ENCODE results near the gene CSKMT. TPM values are rescaled to one million over a fixed set of nuclear protein-coding genes. Genes with fewer than 3 reads are reported as not detected.
A peak's percentile ranks its signal among the peaks of the same experiment; 100 is the strongest.

The CSKMT gene
- total and polyA plus RNA-seq, 2 donors (not counting 3 experiments of a cell fraction or from before 2014, with no cell fraction given) = 7.8 to 38.1 TPM

- Histone ChIP-seq H3K4me3 (replicated peaks in 1 of 3; ENCODE audit: insufficient read depth in 1 of 3, low read depth in 1 of 3, low read length in 3 of 3) (peak overlapping the region; percentile 62 to 87 (median 65)), H3K9me1 (replicated peaks; ENCODE audit: control insufficient read depth, extremely low read depth, insufficient read depth, low read length) (no peaks in the 10 kb centered on the region), H3K4me1 (ENCODE audit: control insufficient read depth, extremely low read depth, insufficient read depth, low read length) (peaks cover 11% of the 10 kb centered on the region), H4K20me1 (replicated peaks; ENCODE audit: control insufficient read depth, extremely low read depth, insufficient read depth, low read length) (no peaks in the 10 kb centered on the region), H3K36me3 (ENCODE audit: control insufficient read depth in 2 of 2, extremely low read depth in 1 of 2, insufficient read depth in 2 of 2, low read length in 2 of 2) (peaks cover 15 to 25% of the 10 kb centered on the region in 2 experiments), H3K9me3 (replicated peaks; ENCODE audit: control insufficient read depth, insufficient read depth, low read length) (no peaks in the 10 kb centered on the region), H2AFZ (ENCODE audit: low read depth, low read length) (no peak overlapping the region), H3K27me3 (ENCODE audit: control insufficient read depth in 2 of 2, insufficient read depth in 2 of 2, low read length in 2 of 2) (no peaks in the 10 kb centered on the region), H3K79me2 (ENCODE audit: control insufficient read depth, insufficient read depth, low read length) (peaks cover 40% of the 10 kb centered on the region), H3K27ac (ENCODE audit: insufficient read depth, low read depth, low read length) (peak overlapping the region; percentile 80), H3K9ac (replicated peaks; ENCODE audit: extremely low read depth, insufficient read depth, low read length) (peak overlapping the region; percentile 92), H3K4me2 (ENCODE audit: insufficient read depth, low read length) (peak overlapping the region; percentile 53)
- intact Hi-C loops (cut with micrococcal nuclease) (no loop called here), dilution Hi-C loops (cut with MboI; ENCODE audit: extremely low pct_ligation_motif_present, low sequenced_read_pairs) (no loop called here)
- no peak for TF ChIP-seq CTCF (IDR thresholded peaks at IDR 0.05; ENCODE audit: extremely low read depth in 1 of 2, insufficient read depth in 1 of 2, low read depth in 1 of 2, low read length in 2 of 2)
- no peak for TF ChIP-seq JUN (IDR thresholded peaks at IDR 0.05; ENCODE audit: borderline replicate concordance, insufficient read depth, insufficient read length, low read depth)
- no peak for TF ChIP-seq FOS (IDR thresholded peaks at IDR 0.05; ENCODE audit: borderline replicate concordance, insufficient read depth, low read length)
- TF ChIP-seq MAX (IDR thresholded peaks at IDR 0.05; ENCODE audit: insufficient read depth, insufficient read length) = no peak
- ChIA-PET CTCF (interaction anchor here (1.0 to 1.5 kb wide), 3 partner anchors 34 to 49 kb away, joined by 3 to 4 read pairs (median 4); no protein-coding TSS in a partner anchor), POLR2A (interaction anchor here (0.7 to 2.7 kb wide), 6 partner anchors 19 to 1764 kb away, joined by 3 to 41 read pairs (median 4); partner anchors contain the start of genes B3GAT3, C11orf98, CSKMT and EEF1G)
- FAIRE-seq (peak; percentile 73), DNase-seq (ENCODE audit: low read depth, low spot score) (no peak)
- BruUV-seq (replicated peaks) = no TSS peak
Observed at GRCh38 chr11:62645671-62645945, 19.5 kb upstream of the CSKMT start.

Measured in endothelial cell of umbilical vein (primary cell).